ENCODE data around the gene INPP4B.

The INPP4B gene

DNA sequence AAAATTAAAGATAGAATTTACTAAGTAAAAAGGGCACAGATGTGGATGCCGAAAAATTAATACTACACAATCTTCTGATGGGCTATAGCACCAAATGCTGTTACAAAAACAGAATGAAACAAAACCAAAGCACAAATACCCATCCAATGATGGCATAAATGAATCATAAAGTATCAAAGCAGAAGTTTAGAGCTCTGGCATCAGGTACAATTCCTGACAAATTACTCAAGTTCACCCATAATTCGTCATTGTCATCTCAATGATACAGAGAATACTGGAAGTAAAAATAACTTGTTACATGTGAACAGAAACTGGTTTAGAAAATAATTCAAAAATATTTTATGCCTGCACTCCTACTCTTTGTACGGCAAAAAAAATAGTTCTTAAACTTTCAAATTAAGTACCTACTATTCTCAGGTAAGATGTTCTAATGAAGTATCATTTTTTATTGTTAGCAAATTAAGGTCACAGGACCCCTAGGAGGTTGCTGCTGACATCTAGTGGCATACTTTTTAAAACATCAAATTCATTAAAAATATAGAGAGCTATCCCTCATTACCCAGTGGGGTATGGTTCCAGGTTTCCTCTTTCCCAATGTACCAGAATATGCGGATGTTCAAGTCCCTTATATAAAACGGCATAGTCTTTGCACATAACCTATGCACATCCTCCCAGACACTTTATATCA lies 126.1 kb downstream of the INPP4B start:
- no peak for DNase-seq

DNA sequence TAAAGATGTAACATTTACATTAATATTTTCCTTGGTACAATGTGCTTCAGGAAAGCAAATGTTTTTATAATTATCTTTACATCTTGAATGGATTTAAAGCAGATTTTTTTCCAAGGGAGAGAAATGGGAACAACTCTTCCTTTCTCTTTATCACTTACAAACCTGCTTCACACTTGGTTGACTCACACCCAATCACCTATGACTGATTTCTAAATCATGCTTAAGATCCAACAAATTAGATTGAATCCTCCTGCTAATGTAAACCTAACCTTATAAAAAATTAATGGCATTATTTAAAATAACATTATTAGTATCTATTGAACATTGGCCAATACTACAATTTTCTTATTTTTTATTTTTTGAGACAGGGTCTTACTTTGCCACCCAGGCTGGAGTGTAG lies 127.1 kb downstream of the INPP4B start:
- DNase-seq = no peak

DNA sequence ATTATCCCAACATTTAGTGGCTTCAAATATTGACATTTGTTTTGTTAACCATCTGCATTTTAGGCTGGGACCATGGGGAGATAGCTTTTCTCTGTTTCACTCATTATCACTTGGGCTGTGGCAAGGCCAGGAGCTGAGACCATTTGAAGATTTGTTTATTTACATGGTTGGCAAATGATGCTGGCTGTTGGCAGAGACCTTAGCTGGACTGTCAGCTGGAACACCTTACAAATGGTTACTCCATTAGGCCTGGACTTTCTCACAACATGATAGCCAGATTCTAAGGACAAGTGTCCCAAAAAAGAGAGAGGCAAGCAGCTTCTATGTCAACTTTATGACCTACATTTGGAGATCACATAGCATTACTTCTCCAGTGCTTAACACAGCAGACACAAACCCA lies 130.4 kb downstream of the INPP4B start:
- DNase-seq = no peak

DNA sequence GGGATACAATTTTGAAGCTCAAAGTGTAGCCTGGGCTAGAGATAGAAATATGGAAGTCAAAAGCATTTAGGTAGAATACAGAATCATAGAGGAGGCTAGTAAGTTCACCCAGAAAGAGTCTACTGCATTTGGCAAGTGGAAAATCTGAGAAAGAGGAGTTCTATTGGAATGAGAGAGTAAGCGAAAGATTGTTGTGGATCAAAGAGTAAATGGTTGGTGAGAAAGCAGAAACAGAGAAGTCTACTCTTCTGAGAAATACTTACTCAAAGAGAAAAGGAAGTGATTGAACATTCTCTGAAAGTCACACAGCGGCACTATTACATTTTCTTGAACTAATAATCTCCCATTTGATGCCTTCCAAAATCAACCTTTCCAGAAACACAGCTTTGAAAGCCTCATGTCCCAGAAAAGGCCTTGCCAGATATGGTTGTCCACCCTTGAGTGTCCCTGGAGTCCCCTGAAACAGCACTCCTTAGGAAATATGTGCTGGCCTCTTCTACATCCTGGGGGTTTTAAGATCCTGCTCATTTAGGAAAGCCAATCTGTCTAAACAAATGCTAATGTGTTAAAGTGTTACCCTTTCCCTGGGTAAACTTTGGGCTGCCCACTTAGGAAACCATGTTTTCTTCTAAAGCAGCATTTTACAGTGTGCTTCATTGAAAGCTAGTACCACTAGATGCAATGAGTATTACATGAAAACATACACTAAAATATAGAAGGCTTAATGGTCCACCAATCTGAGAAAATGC lies 132.6 kb downstream of the INPP4B start:
- no peak for DNase-seq

DNA sequence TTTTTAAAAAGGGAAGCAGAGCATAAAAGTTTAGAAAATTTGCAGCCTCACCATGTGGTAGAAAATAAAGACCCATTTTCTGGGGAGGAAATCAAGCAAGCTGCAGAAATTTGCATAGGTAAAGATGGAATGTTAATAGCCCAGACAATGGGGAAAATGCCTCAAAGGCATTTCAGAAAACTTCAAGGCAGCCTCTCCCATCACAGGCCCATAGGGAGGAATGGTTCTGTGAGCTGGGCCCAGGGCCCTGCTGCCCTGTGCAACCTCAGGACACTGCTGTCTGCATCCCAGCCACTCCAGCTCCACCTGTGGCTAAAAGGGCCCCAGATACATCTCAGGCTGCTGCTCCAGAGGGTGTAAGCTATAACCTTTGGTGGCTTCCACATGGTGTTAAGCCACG lies 137.9 kb downstream of the INPP4B start:
- DNase-seq = no peak

DNA sequence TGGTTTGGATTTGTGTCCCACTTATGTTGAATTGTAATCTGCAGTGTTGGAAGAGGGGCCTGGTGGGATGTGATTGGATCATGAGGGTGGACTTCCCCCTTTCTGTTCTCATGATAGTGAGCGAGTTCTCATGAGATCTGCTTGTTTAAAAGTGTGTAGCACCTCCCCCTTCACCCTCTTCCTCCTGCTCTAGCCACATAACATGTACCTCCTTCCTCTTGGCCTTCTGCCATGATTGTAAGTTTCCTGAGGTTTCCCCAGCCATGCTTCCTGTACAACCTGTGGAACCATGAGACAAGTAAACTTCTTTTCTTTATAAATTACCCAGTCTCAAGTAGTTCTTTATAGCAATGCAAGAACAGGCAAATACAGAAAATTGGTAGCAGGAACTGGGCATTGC lies 138.7 kb downstream of the INPP4B start:
- no peak for DNase-seq

DNA sequence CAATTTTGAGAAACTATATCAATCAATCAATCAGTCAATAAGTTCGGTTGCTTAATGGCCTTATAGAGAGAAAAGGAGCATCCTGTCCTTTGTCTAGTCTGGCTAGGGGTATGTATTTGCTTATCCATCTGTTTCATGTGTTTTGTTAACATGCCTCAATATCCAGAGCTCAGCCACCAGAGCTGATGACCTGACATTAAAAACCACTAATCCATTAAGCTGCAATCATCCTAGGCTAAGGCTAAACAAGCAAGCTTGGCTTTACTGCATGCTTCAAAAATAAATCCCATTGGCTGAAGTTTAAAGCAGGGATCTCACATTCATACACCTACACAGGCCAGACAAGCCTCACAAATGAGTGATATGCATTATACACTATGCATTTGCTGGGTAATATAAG lies 139.7 kb downstream of the INPP4B start:
- DNase-seq = no peak

DNA sequence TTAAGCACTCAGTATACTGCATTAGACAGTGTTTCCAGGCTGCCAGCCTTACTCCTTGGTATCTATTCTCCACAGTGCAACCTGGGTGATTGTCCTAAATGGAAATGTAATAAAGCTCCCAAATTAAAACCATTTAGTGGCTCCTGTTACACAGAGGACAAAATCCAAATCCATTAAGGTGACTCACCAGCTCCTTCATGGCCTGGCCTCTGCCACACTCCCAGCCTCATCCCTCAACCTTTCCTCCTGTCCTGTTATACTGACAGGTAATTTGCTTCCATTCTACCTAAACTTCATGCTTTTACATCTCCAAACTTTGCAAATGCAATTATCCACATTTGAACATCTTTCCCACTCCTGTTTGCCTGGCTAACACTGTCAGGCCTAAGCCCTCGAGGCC lies 140.3 kb downstream of the INPP4B start:
- DNase-seq = no peak

DNA sequence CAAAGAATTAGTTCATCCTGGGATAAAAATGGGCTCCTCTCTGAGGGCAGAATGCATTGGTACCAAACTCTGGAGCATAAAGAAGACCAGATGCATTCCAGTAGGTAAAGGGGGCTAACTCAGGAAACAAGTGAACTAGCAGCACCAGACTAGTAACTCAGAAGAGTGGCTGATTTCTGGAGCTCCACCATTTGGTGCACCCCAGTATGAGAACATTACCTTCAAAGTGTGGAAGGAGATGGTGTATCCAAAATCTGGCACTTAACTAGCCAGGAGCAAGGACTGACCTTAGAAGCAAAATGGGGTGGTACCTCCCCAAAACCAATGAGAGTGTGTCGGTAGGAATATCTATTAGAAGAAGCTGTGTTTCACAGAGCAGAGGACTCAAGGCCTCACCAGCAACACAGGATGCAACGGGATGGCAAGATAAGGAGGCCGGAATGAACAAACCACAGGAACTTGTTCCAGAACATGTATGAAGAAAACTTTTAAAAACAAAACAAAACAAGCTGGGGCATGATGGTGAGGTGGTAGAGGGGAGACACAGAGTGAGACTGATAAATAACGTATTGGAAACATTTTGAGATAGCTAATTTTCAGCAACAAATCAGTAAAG lies 142.3 kb downstream of the INPP4B start:
- no peak for DNase-seq

DNA sequence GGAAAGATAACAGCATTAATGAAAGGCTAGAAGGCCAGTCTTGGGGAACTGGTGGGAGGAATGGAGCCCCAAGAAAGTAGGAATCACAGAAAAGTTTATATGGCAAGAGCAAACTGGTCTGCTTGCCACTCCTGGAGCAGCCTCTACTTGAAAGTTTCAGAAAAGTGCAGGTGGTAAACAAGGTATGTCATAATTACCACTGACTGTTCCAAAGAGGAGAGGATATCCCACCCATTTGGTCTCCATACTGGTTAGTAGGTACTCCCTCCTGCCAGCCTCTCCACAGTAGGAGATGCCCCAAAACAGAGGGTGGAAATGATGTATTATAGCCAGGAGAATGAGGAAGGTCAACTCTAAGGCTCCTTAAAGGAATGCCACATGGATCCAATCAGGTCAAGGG lies 145.1 kb downstream of the INPP4B start:
- DNase-seq = no peak

DNA sequence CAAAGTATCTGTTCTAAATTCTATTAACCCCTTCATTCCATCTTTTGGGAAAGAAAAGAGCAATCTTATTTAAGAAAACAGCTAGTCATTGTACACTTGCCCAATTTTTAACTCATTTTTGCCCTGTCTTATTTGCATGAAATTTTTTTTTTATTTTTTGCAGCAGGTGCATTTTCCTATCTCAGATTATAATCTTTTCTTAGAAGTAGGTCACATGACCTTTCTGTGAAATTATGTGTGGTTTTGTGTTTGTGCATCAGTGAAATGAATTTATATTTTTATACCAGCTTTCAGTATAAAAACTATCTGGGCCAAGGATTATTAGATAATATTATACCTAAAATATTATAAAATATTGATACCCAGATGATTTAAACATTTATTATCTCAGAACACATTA lies 145.6 kb downstream of the INPP4B start:
- no peak for DNase-seq

DNA sequence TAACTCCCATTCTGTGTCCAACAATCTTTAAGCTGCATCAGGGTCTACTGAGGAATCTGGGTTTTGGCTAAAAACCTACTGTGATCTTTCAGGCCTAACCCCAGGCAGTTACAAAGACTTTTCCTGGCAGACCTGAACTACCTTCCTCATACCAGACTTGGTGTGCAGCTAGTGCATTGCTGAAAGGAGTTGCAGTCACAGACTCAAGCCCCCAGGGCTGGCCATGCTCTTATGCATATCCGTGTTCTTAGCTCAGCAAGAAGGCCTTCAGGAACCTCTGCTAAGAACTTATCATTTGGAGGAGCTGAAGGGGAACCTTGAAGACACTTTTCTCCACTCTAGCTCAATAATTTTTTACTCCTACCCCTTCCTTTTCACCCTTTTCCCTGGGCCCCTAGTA lies 147.5 kb downstream of the INPP4B start:
- DNase-seq = no peak

DNA sequence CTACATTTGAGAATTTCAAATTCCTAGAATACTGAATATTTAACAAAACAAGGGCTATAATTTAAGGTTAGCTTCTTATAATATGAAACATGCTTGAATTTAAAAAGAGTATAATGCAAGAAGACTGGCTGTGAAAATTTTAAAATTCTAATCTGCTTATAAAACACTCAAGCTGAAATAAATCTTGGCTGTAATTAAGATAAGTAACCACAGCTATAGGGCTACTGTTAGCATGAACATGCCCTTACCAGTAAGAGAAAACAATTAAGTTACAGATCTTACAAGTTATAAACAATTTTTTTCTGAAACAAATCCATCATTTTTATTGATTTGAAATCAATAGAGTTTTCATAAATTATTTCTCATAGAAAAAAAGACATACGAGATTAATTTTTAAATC lies 148.2 kb downstream of the INPP4B start:
- no peak for DNase-seq

DNA sequence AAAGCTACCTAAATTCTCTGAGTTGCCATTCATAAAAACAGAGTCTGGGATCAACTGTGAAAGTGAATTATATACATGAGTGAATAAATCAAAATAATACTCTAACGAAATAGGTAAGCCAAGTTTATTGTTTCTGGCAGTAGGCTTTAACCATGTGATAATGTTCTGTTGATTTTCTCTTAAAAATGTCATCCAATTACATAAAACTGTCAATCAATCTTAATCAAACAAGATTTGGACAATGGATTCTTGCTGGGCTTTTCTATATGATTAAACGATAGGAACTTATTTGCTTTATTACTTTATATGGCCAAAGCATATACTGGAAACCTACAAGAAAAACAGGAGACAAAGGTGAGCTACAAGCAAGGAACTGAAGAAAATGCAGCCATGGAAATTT lies 148.8 kb downstream of the INPP4B start:
- DNase-seq = no peak

DNA sequence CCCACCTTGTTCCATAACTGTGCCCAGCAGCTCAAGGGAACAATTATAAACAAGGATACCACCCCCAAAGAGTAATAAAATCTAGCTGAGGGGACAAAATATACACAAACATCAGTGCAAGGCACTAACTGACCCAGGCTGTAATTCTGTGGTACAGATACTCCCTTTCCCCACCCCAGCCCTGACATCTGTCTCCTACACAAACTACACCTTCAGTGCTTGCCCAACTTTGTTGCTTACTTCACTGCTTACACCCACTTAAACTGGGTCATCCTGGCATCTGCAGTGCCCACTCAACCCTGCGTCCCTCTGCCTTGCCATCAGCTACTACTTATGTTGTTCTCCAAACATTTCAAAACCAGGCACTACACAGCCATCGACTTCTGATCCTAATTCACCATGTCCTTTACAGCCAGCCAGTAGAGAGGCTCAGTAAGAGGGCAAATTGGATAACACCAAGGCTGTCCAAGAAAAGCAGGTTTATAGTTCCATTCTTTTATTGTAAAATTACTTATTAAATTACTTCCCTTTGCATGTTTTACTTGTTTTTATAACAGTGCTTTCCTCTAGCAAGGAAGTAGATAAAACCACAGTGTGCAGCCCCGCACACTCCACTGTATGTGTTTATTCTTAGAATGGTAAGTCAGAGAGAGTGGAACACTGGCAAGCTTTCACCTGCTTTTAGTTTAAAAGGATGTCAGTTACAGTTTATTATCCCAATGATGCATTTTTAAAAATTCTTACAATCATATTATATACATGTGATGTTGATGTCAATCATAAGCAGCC lies 149.6 kb downstream of the INPP4B start:
- no peak for DNase-seq

DNA sequence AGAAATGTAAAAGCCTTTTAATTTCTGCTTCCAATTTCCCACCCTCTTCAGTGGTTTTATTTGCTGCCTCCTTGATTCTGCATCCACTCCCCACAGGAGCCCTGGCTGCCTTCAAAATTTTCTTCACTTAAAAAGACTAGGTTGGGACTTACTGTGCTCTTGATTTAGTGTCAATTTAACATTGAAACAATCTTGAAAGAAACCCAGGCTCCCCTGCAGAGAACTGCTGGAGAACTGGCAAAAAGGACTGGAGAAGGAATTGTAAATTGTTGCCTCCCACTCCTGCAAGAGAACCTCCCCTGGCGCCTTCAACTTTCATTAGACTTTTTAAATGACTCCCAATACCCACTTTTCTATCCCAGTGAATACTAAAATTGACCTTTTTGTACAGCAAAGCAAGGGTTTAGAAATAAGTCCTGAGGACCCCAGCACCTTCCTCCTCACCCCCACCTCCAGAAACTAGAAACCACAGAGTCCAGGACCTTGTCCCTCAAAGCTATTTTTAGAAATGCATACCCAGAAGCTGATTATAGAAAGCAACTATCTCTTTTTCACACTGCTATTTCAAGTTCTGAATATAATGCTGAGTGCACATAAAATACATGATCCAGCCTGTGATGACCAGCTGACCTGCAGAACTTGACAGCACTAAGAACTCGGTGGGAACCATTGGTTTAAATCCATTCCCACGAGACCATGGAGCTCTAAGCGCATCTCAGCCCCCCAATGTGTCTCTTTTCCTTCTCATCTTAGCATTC lies 155.5 kb downstream of the INPP4B start:
- no peak for DNase-seq

DNA sequence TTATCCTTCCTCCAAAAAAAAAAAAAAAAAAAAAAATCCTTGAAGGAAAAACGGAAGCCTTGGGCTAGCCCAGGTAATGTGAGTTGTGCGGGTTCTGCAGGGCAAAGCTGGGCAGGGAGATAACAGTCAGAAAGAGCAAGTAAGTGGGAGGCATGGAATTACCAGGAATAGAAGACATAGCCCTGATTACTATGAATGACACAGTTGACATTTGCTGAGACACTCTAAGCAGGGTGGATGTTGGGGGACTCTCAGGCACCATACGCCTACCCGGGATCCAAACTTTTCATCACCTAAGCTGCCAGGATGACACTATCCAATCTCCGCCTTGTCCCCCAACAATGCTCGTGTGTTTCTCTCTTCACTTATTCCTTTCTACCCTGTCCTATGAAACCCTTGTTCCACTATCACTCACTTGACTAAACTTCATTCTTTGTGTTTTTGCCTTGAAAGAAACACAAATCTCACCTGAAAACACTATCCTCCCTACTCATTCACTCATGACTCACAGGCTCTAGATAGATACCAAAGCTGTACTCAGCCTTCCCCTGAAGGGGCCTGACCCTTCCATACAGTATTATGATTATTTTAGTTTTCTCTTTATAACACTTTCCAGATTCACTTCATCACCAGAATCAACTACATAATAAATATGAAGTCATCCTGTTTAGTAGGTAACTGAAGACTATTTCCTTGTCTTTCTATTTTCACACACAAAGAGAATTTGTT lies 158.4 kb downstream of the INPP4B start:
- DNase-seq = no peak

DNA sequence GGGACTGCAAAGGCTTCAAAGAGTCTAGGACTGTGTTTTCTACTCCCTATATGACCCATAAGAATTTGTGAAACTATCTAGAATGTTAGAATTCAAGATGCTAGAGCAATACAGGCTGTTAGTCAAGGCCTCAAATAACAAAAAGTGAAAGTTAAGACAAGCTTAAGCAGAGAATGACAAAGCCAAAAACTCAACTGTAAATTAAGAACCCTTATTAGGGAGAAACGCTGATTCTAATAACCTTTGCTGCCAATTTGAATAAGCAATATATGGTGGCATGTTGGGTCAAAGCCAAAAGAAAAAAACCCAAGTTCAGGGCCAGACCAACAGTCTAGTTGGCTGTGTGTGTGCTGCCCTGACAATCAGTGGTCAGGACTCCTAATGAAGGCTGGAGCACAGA lies 160.0 kb downstream of the INPP4B start:
- DNase-seq = no peak

DNA sequence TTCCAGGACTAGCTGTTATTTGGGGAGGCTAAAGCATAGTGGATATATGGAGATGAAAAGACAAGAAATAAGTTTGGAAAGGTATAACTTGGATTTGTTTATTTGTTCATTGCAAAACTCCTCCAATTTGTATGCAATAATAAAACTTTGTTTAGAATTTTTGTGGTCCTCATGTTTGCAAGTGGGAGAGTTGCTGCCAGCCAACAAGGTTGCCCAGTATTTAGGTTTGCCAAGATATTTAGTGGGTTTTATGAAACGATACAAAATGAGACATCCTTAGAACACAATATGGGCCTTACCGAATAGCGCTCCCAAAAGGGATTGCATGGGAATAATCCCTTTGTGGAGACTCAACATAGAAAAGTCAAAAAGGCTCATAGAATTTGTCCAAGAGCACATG lies 162.1 kb downstream of the INPP4B start:
- DNase-seq = no peak

DNA sequence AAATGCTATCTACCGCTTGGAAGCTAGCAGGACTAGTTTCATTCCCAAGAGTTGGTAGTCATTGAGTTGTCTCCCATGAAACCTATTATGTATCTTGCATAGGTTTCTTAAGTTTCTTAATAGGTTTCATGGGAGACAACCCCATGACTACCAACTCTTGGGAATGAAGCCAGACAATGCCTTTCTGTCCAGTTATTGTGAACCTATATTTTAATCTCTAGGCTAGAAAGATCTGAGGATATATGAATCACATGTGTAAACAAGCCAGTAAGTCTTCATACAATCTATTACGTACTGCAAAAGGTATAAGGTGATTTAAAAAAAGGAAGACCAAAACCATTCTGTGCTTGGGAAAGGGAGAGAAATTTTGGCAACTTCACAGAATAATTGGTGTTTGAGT lies 162.6 kb downstream of the INPP4B start:
- DNase-seq = no peak

DNA sequence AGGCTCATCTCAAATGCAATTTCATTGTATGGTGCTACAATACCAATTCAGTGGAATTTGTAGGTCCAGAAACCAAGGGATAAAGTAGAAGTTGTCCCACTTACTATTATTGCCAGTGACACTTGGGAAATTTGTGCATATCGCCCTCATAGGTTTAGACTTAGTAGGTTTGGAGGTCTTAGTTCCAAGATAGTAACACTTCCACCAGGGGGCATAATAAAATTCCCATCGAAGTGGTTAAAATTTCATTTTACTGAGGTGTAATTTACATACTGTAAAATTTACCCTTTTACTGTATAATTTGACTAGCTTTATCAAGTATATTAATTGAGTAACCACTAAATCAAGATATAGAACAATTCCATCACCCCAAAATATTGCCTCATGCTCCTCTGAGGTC lies 174.6 kb downstream of the INPP4B start:
- DNase-seq = no peak

DNA sequence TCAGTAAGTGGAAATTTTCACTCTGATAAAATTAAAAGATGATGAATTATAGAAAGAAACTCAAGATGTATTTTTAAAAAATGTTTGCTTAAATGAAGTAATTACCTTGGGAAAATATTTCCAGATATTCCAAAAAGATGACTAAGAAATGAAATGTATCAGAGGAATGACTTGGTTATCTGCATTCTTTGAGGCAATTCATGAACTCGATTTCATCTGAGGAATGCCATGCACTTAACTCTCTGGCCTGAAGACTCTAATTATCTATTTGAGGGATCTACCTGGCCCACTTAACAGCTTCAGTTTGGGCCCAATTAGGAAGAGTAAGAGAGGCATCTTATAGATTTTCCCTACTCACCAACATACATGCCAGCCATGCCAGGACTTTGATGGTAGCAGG lies 182.3 kb downstream of the INPP4B start:
- no peak for DNase-seq
